Measurements from ENCODE around the gene TSPAN9. TPM values are rescaled to one million over a fixed set of nuclear protein-coding genes. Genes with fewer than 3 reads are reported as not detected.

The TSPAN9 gene
- polyA plus RNA-seq, 1 donor: 24.9 TPM

DNA sequence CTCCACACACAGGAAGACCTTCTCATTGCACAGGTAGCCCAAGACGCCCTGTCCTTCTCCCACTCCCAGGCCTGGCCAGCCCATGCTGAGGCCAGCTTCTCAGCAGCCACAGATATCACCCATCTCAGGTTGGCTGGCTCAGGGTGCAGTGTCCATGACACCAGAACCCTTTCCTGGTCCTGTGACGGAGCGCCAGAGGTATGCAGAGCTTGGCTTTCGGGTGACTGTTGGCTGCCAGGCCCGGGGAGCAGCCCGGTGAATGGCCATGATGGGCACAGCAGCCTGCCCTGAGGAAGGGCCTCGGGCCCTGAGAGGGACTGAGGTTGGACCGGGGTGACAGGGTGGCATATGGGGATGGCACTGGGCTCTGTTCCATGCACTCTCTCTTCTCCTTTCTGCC, 173.4 kb downstream of the TSPAN9 start:
- no peak overlapping the region for H3K27ac ChIP-seq (ENCODE audit: low read length)
- no peak overlapping the region for H3K4me3 ChIP-seq (ENCODE audit: low read length)
- peaks cover 2% of the 10 kb centered on the region for H3K36me3 ChIP-seq (ENCODE audit: control insufficient read depth, insufficient read depth, low read length)
- H3K4me1 ChIP-seq (ENCODE audit: control insufficient read depth, insufficient read depth, low read length): peaks cover 7% of the 10 kb centered on the region
- DNase-seq: no peak
- no peaks in the 10 kb centered on the region for H3K27me3 ChIP-seq (ENCODE audit: control insufficient read depth, insufficient read depth, low read length)
- WGBS (ENCODE audit: insufficient coverage, low lambda C conversion rate): no CpG with 5 or more reads among the region's 8 CpGs
- no peaks in the 10 kb centered on the region for H3K9me3 ChIP-seq (ENCODE audit: control insufficient read depth, low read depth, low read length)

DNA sequence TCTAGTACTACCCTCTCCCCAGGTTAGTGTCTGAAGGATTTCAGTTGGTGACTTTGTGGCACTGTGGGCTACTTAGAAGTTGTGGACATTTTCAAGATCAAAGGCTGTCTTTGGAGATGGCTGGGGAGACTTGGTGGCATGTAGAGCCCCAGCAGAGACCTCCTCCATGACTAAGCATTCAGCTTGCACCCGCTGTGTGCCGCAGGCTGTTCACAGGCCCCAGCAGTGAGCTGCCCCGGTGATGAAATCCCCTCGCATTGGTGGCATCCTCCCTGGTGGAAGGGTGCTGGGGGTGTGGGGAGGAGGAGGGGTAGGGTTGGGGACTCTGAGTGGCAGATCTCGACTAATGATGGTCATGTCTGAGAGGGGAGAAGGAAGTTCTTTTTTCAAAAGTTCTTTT, 173.9 kb downstream of the TSPAN9 start:
- DNase-seq: no peak
- no peaks in the 10 kb centered on the region for H3K27me3 ChIP-seq (ENCODE audit: control insufficient read depth, insufficient read depth, low read length)
- no peaks in the 10 kb centered on the region for H3K9me3 ChIP-seq (ENCODE audit: control insufficient read depth, low read depth, low read length)
- no peak overlapping the region for H3K27ac ChIP-seq (ENCODE audit: low read length)
- H3K36me3 ChIP-seq (ENCODE audit: control insufficient read depth, insufficient read depth, low read length): peaks cover 2% of the 10 kb centered on the region
- peaks cover 7% of the 10 kb centered on the region for H3K4me1 ChIP-seq (ENCODE audit: control insufficient read depth, insufficient read depth, low read length)
- no peak overlapping the region for H3K4me3 ChIP-seq (ENCODE audit: low read length)
- WGBS (ENCODE audit: insufficient coverage, low lambda C conversion rate): no CpG with 5 or more reads among the region's 5 CpGs

DNA sequence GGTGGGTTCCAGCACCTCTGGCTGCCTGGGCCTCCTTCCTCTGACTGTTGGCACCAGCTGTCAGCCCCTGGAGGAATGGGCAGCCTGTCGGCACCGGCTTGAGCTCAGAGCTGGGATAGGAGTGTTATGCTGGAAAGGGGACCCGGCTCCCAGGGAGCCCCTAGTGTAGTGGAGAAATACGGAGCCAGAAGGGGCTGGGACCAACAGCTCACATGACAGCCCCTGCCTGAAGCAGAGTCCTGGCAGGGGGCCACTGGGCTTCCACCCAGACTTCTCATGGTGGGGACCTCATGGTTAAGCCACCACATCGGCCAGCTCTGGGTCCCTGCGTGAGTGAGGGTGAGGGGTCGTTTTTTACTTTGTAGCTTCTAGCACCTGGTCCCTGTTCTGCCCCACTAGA, 174.5 kb downstream of the TSPAN9 start:
- H3K36me3 ChIP-seq (ENCODE audit: control insufficient read depth, insufficient read depth, low read length): peaks cover 2% of the 10 kb centered on the region
- peaks cover 7% of the 10 kb centered on the region for H3K4me1 ChIP-seq (ENCODE audit: control insufficient read depth, insufficient read depth, low read length)
- no peaks in the 10 kb centered on the region for H3K9me3 ChIP-seq (ENCODE audit: control insufficient read depth, low read depth, low read length)
- H3K27me3 ChIP-seq (ENCODE audit: control insufficient read depth, insufficient read depth, low read length): no peaks in the 10 kb centered on the region
- H3K27ac ChIP-seq (ENCODE audit: low read length): no peak overlapping the region
- no peak for DNase-seq
- no CpG with 5 or more reads among the region's 7 CpGs for WGBS (ENCODE audit: insufficient coverage, low lambda C conversion rate)
- no peak overlapping the region for H3K4me3 ChIP-seq (ENCODE audit: low read length)

DNA sequence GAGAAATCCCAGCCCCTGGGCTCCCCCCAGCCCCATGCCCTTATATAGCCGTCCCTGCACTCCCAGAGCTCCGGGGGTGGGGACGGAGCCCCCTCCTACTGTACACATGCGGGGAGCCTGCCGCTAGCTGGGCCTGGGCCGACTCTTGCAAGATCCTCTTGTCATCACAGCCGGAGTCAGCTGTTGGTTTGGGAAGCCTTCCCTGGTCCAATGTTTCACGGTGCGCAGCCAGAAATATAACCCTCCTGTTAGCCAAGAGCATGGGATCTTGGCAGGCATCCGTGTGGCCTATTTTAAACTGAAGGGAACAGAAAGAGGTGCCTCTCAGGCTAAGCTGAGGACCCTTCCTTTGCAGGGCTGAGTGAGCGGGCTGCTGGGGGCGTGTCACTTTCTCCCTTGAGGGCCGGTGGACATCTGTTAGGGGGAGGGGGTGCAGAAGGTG, 175.3 kb downstream of the TSPAN9 start:
- WGBS (ENCODE audit: insufficient coverage, low lambda C conversion rate): no CpG with 5 or more reads among the region's 13 CpGs
- H3K27ac ChIP-seq (ENCODE audit: low read length): peak overlapping the region; percentile 15
- H3K36me3 ChIP-seq (ENCODE audit: control insufficient read depth, insufficient read depth, low read length): peaks cover 2% of the 10 kb centered on the region
- H3K4me1 ChIP-seq (ENCODE audit: control insufficient read depth, insufficient read depth, low read length): peaks cover 7% of the 10 kb centered on the region
- no peaks in the 10 kb centered on the region for H3K9me3 ChIP-seq (ENCODE audit: control insufficient read depth, low read depth, low read length)
- DNase-seq: peak; percentile 50 to 59
- H3K4me3 ChIP-seq (ENCODE audit: low read length): no peak overlapping the region
- no peaks in the 10 kb centered on the region for H3K27me3 ChIP-seq (ENCODE audit: control insufficient read depth, insufficient read depth, low read length)

DNA sequence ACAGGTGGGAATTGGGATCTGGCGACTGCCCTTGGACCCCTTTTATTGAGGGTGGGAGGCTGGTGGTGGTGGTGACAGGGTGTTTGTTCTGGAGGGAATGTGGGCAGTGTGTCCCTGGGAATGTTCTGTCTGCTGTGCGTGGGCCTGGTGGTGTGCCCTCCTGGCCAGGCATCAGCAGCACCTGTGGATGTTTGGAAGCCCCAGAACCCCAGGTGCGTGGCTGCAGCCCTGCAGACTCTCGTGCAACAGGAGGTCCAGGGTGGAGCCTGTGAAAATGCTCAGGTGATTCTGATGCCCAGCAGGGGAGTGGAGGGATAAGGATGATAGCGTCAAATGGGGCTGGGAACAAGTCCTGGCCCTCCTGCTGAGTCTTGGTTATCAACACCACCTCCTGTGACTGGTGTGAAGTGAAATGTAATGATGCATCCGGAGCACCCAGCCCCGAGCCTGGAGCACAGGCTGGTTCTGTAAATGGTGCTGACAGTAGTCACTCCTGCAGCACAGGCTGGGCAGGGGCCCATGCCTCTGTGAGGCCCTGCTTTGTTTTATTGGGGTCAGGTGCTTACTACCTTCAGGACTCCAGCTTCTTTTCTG, 176.6 kb downstream of the TSPAN9 start:
- no peak for DNase-seq
- peaks cover 2% of the 10 kb centered on the region for H3K36me3 ChIP-seq (ENCODE audit: control insufficient read depth, insufficient read depth, low read length)
- H3K27ac ChIP-seq (ENCODE audit: low read length): no peak overlapping the region
- H3K27me3 ChIP-seq (ENCODE audit: control insufficient read depth, insufficient read depth, low read length): no peaks in the 10 kb centered on the region
- no CpG with 5 or more reads among the region's 7 CpGs for WGBS (ENCODE audit: insufficient coverage, low lambda C conversion rate)
- H3K4me3 ChIP-seq (ENCODE audit: low read length): no peak overlapping the region
- H3K4me1 ChIP-seq (ENCODE audit: control insufficient read depth, insufficient read depth, low read length): peaks cover 7% of the 10 kb centered on the region
- no peaks in the 10 kb centered on the region for H3K9me3 ChIP-seq (ENCODE audit: control insufficient read depth, low read depth, low read length)

DNA sequence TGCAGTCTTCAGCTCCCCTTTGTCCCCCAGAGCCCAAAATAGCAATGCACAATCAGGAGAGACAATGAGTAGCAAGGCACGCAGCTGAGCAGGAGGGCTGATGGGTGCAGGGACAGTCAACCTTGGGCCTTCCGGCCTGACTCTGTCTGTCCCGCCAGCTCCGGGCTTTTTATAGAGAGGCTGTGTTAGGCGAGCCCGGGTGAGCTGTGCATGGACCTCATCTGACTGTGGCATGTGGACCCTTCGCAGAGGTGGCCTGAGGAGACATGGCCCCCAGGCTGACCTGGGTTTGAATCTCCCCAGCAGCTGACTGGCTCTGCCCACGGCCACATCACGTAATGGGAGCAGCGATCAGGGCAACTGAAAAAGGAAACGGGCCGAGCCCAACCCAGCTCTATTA, 177.9 kb downstream of the TSPAN9 start:
- Histone ChIP-seq H3K27ac (ENCODE audit: low read length) (no peak overlapping the region), H3K9me3 (ENCODE audit: control insufficient read depth, low read depth, low read length) (no peaks in the 10 kb centered on the region), H3K4me3 (ENCODE audit: low read length) (no peak overlapping the region), H3K36me3 (ENCODE audit: control insufficient read depth, insufficient read depth, low read length) (peaks cover 2% of the 10 kb centered on the region), H3K27me3 (ENCODE audit: control insufficient read depth, insufficient read depth, low read length) (no peaks in the 10 kb centered on the region), H3K4me1 (ENCODE audit: control insufficient read depth, insufficient read depth, low read length) (peaks cover 7% of the 10 kb centered on the region)
- no peak for DNase-seq
- WGBS (ENCODE audit: insufficient coverage, low lambda C conversion rate): no CpG with 5 or more reads among the region's 12 CpGs

DNA sequence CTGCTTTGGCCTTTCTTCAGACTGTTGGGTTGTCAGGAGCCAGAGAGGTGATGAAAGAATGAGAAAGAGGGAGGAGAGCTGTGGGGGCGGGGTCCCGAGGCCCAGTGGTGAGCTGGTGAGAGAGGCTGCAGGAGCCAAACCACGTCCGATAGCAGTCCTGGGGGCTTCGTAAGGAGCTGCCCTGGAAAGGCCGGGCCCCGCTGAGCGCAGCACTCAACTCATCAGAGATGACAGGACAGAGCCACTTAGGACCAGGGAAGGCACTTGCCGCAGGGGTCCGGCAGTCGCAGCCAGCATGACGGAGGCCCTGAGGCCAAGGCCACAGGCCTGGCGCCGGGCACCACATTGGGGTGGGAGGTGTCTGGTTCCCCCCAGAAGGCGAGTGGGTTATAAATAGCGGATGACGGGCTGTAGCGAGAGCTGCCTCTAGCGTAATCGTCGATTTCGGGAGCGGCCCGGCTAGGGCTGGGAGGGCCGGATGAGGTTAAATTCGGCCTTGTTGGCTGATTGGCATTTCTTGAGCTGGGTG, 179.0 kb downstream of the TSPAN9 start:
- Histone ChIP-seq H3K9me3 (ENCODE audit: control insufficient read depth, low read depth, low read length) (no peaks in the 10 kb centered on the region), H3K4me3 (ENCODE audit: low read length) (no peak overlapping the region), H3K36me3 (ENCODE audit: control insufficient read depth, insufficient read depth, low read length) (peaks cover 2% of the 10 kb centered on the region), H3K27me3 (ENCODE audit: control insufficient read depth, insufficient read depth, low read length) (no peaks in the 10 kb centered on the region), H3K27ac (ENCODE audit: low read length) (no peak overlapping the region), H3K4me1 (ENCODE audit: control insufficient read depth, insufficient read depth, low read length) (peaks cover 7% of the 10 kb centered on the region)
- no CpG with 5 or more reads among the region's 26 CpGs for WGBS (ENCODE audit: insufficient coverage, low lambda C conversion rate)
- DNase-seq: no peak

DNA sequence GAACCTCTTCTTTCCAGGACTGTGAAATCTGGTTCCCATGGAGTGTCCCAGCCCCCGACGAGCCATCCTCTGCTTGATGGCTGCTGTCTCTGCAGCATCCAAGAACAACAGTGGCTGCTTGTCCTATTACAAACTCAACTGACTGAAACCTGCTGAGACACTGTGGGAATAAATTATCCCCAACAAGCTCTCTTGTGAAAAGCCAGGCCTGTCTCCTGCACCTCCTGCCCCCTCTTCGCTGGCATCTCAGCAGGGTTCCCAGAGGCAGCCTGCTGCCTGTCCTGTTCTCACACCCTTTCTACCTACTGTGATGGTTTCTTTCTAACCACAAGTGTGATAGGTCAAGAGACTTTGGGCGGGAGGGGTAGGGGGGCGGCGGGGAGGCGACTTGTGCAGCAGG, 180.2 kb downstream of the TSPAN9 start:
- WGBS (ENCODE audit: insufficient coverage, low lambda C conversion rate): no CpG with 5 or more reads among the region's 7 CpGs
- no peak overlapping the region for H3K4me3 ChIP-seq (ENCODE audit: low read length)
- DNase-seq: no peak

DNA sequence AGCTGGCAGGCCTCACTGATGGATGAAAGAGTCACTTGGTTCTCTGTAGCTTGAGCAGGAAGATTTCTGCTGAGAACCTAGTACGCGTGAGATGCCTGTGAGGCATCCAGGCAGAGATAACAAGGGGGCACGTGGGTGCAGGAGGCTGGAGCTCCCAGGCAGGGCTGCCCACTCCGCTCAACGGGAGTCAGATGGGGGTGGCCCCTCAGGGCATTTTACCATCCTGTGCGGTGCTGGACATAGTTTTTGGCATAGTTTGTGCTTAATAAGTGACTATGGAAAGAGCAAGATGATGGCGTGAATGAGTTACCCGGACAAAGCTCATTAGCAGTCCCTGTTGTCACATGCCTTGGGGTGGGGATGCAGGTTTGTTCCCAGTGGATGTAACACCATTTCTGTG, 182.8 kb downstream of the TSPAN9 start:
- Histone ChIP-seq H3K9me3 (ENCODE audit: control insufficient read depth, low read depth, low read length) (no peaks in the 10 kb centered on the region), H3K4me1 (ENCODE audit: control insufficient read depth, insufficient read depth, low read length) (no peaks in the 10 kb centered on the region), H3K27me3 (ENCODE audit: control insufficient read depth, insufficient read depth, low read length) (no peaks in the 10 kb centered on the region), H3K36me3 (ENCODE audit: control insufficient read depth, insufficient read depth, low read length) (no peaks in the 10 kb centered on the region), H3K4me3 (ENCODE audit: low read length) (no peak overlapping the region), H3K27ac (ENCODE audit: low read length) (no peak overlapping the region)
- DNase-seq: no peak
- no CpG with 5 or more reads among the region's 8 CpGs for WGBS (ENCODE audit: insufficient coverage, low lambda C conversion rate)

More for the DNA sequence above, 180.2 kb downstream of the TSPAN9 start:
- no peak overlapping the region for H3K27ac ChIP-seq (ENCODE audit: low read length)
- no peaks in the 10 kb centered on the region for H3K27me3 ChIP-seq (ENCODE audit: control insufficient read depth, insufficient read depth, low read length)
- H3K9me3 ChIP-seq (ENCODE audit: control insufficient read depth, low read depth, low read length): no peaks in the 10 kb centered on the region
- peaks cover 2% of the 10 kb centered on the region for H3K36me3 ChIP-seq (ENCODE audit: control insufficient read depth, insufficient read depth, low read length)
- peaks cover 4% of the 10 kb centered on the region for H3K4me1 ChIP-seq (ENCODE audit: control insufficient read depth, insufficient read depth, low read length)

DNA sequence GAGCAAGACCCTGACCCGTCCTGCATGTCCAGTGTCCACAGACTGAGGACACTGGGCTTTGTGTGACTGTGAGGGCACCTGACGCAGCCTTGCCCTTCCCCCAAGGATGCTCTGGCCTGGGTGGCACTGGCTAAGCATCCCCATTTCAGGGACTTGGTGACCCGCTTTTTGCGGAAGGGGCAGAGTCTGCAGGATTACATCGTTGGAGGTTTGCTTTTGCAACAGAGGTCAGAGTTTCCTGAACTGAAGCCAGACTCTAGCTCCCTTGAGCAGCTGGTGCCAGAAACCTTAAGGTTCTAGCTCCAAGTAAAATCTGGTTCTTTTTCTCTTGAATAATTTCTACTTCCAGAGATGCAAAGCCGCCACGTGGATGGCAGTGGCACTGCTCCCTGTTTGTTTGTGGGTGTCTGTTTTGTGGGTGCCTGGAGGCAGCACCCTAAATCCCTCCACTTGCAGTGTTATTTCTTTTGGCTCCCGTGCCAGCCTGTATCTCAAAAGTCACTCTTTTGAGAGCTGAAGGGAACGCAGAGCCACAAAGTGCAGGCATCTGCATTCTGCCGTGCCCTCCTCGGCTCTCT, 184.7 kb downstream of the TSPAN9 start:
- DNase-seq: no peak
- no peaks in the 10 kb centered on the region for H3K4me1 ChIP-seq (ENCODE audit: control insufficient read depth, insufficient read depth, low read length)

DNA sequence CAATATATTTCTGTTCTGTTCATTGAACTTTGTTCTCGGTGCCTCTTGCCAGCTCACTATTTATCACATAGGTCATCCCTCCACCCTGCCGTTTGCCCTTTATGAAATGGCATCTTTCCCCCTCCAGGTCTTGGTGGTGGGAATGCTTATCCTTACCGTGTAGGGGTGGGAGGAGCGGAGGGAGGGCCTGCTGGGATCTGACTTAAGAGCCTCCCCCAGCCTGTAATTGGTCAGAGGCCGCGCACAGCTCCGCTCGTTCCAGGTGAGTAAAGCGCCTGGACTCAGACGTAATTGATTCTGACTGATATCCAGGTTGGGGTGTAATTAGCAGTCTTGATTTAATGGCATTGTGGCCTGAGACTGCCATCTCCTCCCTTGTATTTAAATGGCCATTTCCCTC, 185.3 kb downstream of the TSPAN9 start:
- Histone ChIP-seq H3K27ac (ENCODE audit: low read length) (no peak overlapping the region), H3K4me1 (ENCODE audit: control insufficient read depth, insufficient read depth, low read length) (no peaks in the 10 kb centered on the region), H3K27me3 (ENCODE audit: control insufficient read depth, insufficient read depth, low read length) (no peaks in the 10 kb centered on the region), H3K9me3 (ENCODE audit: control insufficient read depth, low read depth, low read length) (no peaks in the 10 kb centered on the region), H3K4me3 (ENCODE audit: low read length) (no peak overlapping the region), H3K36me3 (ENCODE audit: control insufficient read depth, insufficient read depth, low read length) (no peaks in the 10 kb centered on the region)
- no peak for DNase-seq
- WGBS (ENCODE audit: insufficient coverage, low lambda C conversion rate): 60% methylated on average over 1 of the region's 10 CpGs

More for the DNA sequence above, 184.7 kb downstream of the TSPAN9 start:
- no peaks in the 10 kb centered on the region for H3K27me3 ChIP-seq (ENCODE audit: control insufficient read depth, insufficient read depth, low read length)
- H3K9me3 ChIP-seq (ENCODE audit: control insufficient read depth, low read depth, low read length): no peaks in the 10 kb centered on the region
- no peaks in the 10 kb centered on the region for H3K36me3 ChIP-seq (ENCODE audit: control insufficient read depth, insufficient read depth, low read length)
- no peak overlapping the region for H3K27ac ChIP-seq (ENCODE audit: low read length)
- H3K4me3 ChIP-seq (ENCODE audit: low read length): no peak overlapping the region
- 80% methylated on average over 5 of the region's 11 CpGs for WGBS (ENCODE audit: insufficient coverage, low lambda C conversion rate)

Measured in large intestine (tissue), 3 donors.